ENCODE measurements around the gene TAP1. TPM values are rescaled to one million over a fixed set of nuclear protein-coding genes. Genes with fewer than 3 reads are reported as not detected.
"Not testable (repeated sequence)": the region's sequence is repeated elsewhere in the genome, so short reads cannot be mapped to it uniquely, and the experiment has no call there.

TAP1 gene
- total and polyA plus RNA-seq, 4 donors, result 15.3 to 21.3 (median 20.2) TPM

DNA sequence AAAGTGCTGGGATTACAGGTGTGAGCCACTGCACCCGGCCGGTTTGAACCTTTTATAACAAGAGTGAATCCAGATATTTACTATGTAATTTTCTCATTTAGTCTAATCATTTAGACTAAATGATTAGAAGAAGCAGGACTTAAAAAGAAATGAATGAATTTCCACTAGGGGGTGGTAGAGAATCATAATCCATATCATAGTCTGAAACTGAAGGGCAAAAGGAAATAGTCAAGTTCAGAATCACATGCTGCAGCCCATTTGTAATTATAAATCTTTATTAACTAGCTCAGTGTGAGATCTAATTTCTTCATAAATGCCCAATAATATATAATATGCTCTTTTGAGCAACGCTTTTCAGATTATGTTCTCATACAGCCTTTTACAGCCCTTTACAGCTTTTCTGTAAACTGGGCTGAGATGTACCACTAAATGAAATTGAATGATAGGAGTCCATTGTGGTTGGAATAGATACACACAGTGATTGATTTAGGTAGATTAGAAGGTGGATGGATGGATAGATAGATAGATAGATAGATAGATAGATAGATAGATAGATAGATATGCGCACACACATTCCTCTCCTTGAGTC, 32.3 kb upstream of the TAP1 start:
- no CpG with 5 or more reads among the region's 4 CpGs for WGBS (ENCODE audit: insufficient coverage)
- no peak overlapping the region for H3K4me3 ChIP-seq (ENCODE audit: low read depth, low read length)
- peaks cover 6% of the 10 kb centered on the region for H3K4me1 ChIP-seq (ENCODE audit: control insufficient read depth, insufficient read depth, low read length)
- peak; percentile 50 to 95 (median 71) for DNase-seq (ENCODE audit: low read depth in 4 of 6, low spot score in 6 of 6)
- H3K27ac ChIP-seq (ENCODE audit: low read depth, low read length), result no peak overlapping the region
- H3K9me3 ChIP-seq (ENCODE audit: control insufficient read depth, insufficient read depth, low read length), result no peaks in the 10 kb centered on the region
- peaks cover 6% of the 10 kb centered on the region for H3K27me3 ChIP-seq (ENCODE audit: control insufficient read depth, insufficient read depth, low read length)
- H3K36me3 ChIP-seq (ENCODE audit: control insufficient read depth, insufficient read depth, low read length), result no peaks in the 10 kb centered on the region

- 28% methylated on average over 5 of the region's 5 CpGs for WGBS (ENCODE audit: insufficient coverage)
- DNase-seq (ENCODE audit: low read depth in 4 of 6, low spot score in 6 of 6), result peak in 1 of 6 donors; percentile 11
- no peak overlapping the region for H3K4me3 ChIP-seq (ENCODE audit: low read depth, low read length)
These were observed 30.3 kb upstream of the TAP1 start for GRCh38 chr6:32883789-32884188.

DNA sequence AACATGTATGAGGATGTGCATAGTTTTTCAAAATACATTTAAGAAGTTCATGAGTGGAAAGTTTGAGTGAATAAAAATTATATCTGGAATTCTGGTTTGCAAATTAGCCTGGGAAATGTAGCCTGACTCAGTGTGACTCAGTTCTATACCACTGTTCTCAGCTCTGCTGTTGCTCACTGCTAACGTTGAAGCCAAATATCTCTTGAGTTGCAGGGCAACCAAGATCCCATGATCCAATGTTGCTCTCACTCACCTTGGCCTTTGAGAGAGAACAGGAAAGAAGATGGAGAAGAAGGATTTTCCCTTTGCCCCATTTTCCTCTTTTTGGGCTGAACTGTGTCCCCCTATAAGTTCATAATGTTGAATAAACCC, 29.4 kb upstream of the TAP1 start:
- no peak for DNase-seq (ENCODE audit: low read depth in 4 of 6, low spot score in 6 of 6)

More at GRCh38 chr6:32883789-32884188, 30.3 kb upstream of the TAP1 start:
- Histone ChIP-seq H3K27me3 (ENCODE audit: control insufficient read depth, insufficient read depth, low read length) (peaks cover 22% of the 10 kb centered on the region), H3K4me1 (ENCODE audit: control insufficient read depth, insufficient read depth, low read length) (peaks cover 11% of the 10 kb centered on the region), H3K9me3 (ENCODE audit: control insufficient read depth, insufficient read depth, low read length) (no peaks in the 10 kb centered on the region), H3K36me3 (ENCODE audit: control insufficient read depth, insufficient read depth, low read length) (no peaks in the 10 kb centered on the region), H3K27ac (ENCODE audit: low read depth, low read length) (no peak overlapping the region)

DNA sequence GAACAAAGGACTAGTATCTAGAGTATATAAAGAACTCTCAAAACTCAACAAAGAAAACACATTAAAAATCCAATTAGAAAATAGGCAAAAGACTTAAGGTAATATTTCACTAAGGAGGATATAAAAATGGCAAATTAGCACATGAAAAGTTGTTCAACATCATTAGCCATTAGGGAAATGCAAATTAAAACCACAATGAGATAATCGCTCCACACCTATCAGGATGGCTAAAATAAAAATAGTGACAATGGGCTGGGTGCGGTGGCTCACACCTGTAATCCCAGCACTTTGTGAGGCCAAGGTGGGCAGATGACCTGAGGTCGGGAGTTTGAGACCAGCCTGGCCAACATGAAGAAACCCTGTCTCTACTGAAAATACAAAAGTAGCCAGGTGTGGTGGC, 27.5 kb upstream of the TAP1 start:
- not testable (repeated sequence) for H3K9me3 ChIP-seq (ENCODE audit: control insufficient read depth, insufficient read depth, low read length); H3K36me3 ChIP-seq (ENCODE audit: control insufficient read depth, insufficient read depth, low read length); H3K4me3 ChIP-seq (ENCODE audit: low read depth, low read length); DNase-seq (ENCODE audit: low read depth in 4 of 6, low spot score in 6 of 6); H3K4me1 ChIP-seq (ENCODE audit: control insufficient read depth, insufficient read depth, low read length); H3K27ac ChIP-seq (ENCODE audit: low read depth, low read length)
- WGBS (ENCODE audit: insufficient coverage), result 100% methylated on average over 2 of the region's 3 CpGs
- peaks cover 24% of the 10 kb centered on the region for H3K27me3 ChIP-seq (ENCODE audit: control insufficient read depth, insufficient read depth, low read length)

More for the DNA sequence above, 29.4 kb upstream of the TAP1 start:
- H3K27ac ChIP-seq (ENCODE audit: low read depth, low read length), result no peak overlapping the region
- H3K27me3 ChIP-seq (ENCODE audit: control insufficient read depth, insufficient read depth, low read length), result peaks cover 22% of the 10 kb centered on the region
- H3K4me3 ChIP-seq (ENCODE audit: low read depth, low read length), result no peak overlapping the region
- peaks cover 11% of the 10 kb centered on the region for H3K4me1 ChIP-seq (ENCODE audit: control insufficient read depth, insufficient read depth, low read length)
- H3K9me3 ChIP-seq (ENCODE audit: control insufficient read depth, insufficient read depth, low read length), result no peaks in the 10 kb centered on the region
- WGBS (ENCODE audit: insufficient coverage), result no CpG with 5 or more reads among the region's 1 CpG
- no peaks in the 10 kb centered on the region for H3K36me3 ChIP-seq (ENCODE audit: control insufficient read depth, insufficient read depth, low read length)

DNA sequence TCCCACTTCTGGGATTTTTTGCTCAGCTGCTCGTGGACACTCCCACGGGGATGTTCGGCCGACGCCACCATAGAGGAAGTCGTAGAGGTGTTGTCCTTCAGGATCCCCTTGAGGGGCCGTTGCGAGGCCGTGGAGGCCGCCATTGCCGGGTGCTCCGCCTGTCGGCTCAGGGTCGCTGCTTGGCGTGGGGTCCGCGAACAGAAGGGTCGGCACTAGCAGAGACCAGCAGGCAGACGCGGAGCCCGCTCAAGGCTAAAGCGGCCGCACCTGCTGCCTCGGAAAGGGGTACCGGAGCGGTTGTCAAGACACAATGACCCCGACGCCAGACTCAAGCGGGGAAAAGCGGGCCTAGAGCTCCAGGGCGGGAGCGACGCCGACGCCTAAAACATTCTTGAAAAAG, 26.2 kb upstream of the TAP1 start:
- Histone ChIP-seq H3K9me3 (ENCODE audit: control insufficient read depth, insufficient read depth, low read length) (no peaks in the 10 kb centered on the region), H3K36me3 (ENCODE audit: control insufficient read depth, insufficient read depth, low read length) (no peaks in the 10 kb centered on the region), H3K4me3 (ENCODE audit: low read depth, low read length) (no peak overlapping the region), H3K27ac (ENCODE audit: low read depth, low read length) (no peak overlapping the region), H3K27me3 (ENCODE audit: control insufficient read depth, insufficient read depth, low read length) (peaks cover 24% of the 10 kb centered on the region), H3K4me1 (ENCODE audit: control insufficient read depth, insufficient read depth, low read length) (peaks cover 6% of the 10 kb centered on the region)
- WGBS (ENCODE audit: insufficient coverage), result 33% methylated on average over 31 of the region's 35 CpGs
- DNase-seq (ENCODE audit: low read depth in 4 of 6, low spot score in 6 of 6), result no peak

GRCh38 chr6:32876603-32877002, 23.1 kb upstream of the TAP1 start:
- peaks cover 6% of the 10 kb centered on the region for H3K4me1 ChIP-seq (ENCODE audit: control insufficient read depth, insufficient read depth, low read length)
- no CpG with 5 or more reads among the region's 2 CpGs for WGBS (ENCODE audit: insufficient coverage)
- peaks cover 24% of the 10 kb centered on the region for H3K27me3 ChIP-seq (ENCODE audit: control insufficient read depth, insufficient read depth, low read length)
- no peak for DNase-seq (ENCODE audit: low read depth in 4 of 6, low spot score in 6 of 6)
- no peaks in the 10 kb centered on the region for H3K9me3 ChIP-seq (ENCODE audit: control insufficient read depth, insufficient read depth, low read length)
- no peak overlapping the region for H3K4me3 ChIP-seq (ENCODE audit: low read depth, low read length)
- no peak overlapping the region for H3K27ac ChIP-seq (ENCODE audit: low read depth, low read length)
- H3K36me3 ChIP-seq (ENCODE audit: control insufficient read depth, insufficient read depth, low read length), result no peaks in the 10 kb centered on the region

GRCh38 chr6:32873947-32874346, 20.4 kb upstream of the TAP1 start:
- H3K27ac ChIP-seq (ENCODE audit: low read depth, low read length); H3K9me3 ChIP-seq (ENCODE audit: control insufficient read depth, insufficient read depth, low read length); H3K36me3 ChIP-seq (ENCODE audit: control insufficient read depth, insufficient read depth, low read length); DNase-seq (ENCODE audit: low read depth in 4 of 6, low spot score in 6 of 6); H3K4me1 ChIP-seq (ENCODE audit: control insufficient read depth, insufficient read depth, low read length); H3K4me3 ChIP-seq (ENCODE audit: low read depth, low read length): not testable (repeated sequence)
- H3K27me3 ChIP-seq (ENCODE audit: control insufficient read depth, insufficient read depth, low read length), result peaks cover 21% of the 10 kb centered on the region
- no CpG with 5 or more reads among the region's 1 CpG for WGBS (ENCODE audit: insufficient coverage)

DNA sequence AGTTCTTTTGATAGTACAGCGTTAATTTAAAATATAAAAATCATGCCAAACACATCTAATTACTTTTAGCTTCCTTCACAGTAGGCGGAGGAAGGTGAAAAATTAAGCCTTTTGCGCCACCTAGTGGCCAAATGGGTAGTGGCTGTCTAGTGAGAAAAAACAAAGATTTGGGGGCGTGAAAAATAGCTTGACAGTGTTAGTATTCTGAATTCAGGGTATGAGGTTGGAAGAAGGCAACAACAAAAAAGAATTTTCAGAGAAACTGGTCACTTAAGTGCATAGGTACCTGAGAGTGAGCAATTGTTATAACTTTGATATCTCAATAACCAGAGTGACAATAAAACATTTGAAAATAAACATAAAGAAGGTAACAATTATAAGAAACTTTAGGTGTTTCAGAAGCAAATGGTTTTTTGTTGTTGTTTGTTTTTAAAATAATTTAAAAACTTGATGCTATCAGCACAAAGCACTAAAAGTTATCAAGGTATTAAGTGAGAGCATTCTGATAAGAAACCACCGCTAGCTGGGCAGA, 14.8 kb upstream of the TAP1 start:
- Histone ChIP-seq H3K4me1 (ENCODE audit: control insufficient read depth, insufficient read depth, low read length) (no peaks in the 10 kb centered on the region), H3K9me3 (ENCODE audit: control insufficient read depth, insufficient read depth, low read length) (no peaks in the 10 kb centered on the region), H3K27me3 (ENCODE audit: control insufficient read depth, insufficient read depth, low read length) (peaks cover 37% of the 10 kb centered on the region), H3K36me3 (ENCODE audit: control insufficient read depth, insufficient read depth, low read length) (no peaks in the 10 kb centered on the region), H3K27ac (ENCODE audit: low read depth, low read length) (no peak overlapping the region), H3K4me3 (ENCODE audit: low read depth, low read length) (no peak overlapping the region)
- peak in 5 of 6 donors; percentile 77 to 94 (median 79) for DNase-seq (ENCODE audit: low read depth in 4 of 6, low spot score in 6 of 6)
- WGBS (ENCODE audit: insufficient coverage), result 0% methylated on average over 1 of the region's 5 CpGs

GRCh38 chr6:32867554-32868256, 14.2 kb upstream of the TAP1 start:
- H3K4me1 ChIP-seq (ENCODE audit: control insufficient read depth, insufficient read depth, low read length), result no peaks in the 10 kb centered on the region
- no peak overlapping the region for H3K4me3 ChIP-seq (ENCODE audit: low read depth, low read length)
- no peak for DNase-seq (ENCODE audit: low read depth in 4 of 6, low spot score in 6 of 6)
- no peaks in the 10 kb centered on the region for H3K36me3 ChIP-seq (ENCODE audit: control insufficient read depth, insufficient read depth, low read length)
- no peaks in the 10 kb centered on the region for H3K9me3 ChIP-seq (ENCODE audit: control insufficient read depth, insufficient read depth, low read length)
- no peak overlapping the region for H3K27ac ChIP-seq (ENCODE audit: low read depth, low read length)
- H3K27me3 ChIP-seq (ENCODE audit: control insufficient read depth, insufficient read depth, low read length), result peaks cover 37% of the 10 kb centered on the region
- WGBS (ENCODE audit: insufficient coverage), result 44% methylated on average over 3 of the region's 8 CpGs

- Histone ChIP-seq H3K27ac (ENCODE audit: low read depth, low read length) (no peak overlapping the region), H3K9me3 (ENCODE audit: control insufficient read depth, insufficient read depth, low read length) (no peaks in the 10 kb centered on the region), H3K36me3 (ENCODE audit: control insufficient read depth, insufficient read depth, low read length) (no peaks in the 10 kb centered on the region), H3K27me3 (ENCODE audit: control insufficient read depth, insufficient read depth, low read length) (peaks cover 37% of the 10 kb centered on the region), H3K4me3 (ENCODE audit: low read depth, low read length) (no peak overlapping the region), H3K4me1 (ENCODE audit: control insufficient read depth, insufficient read depth, low read length) (no peaks in the 10 kb centered on the region)
- DNase-seq (ENCODE audit: low read depth in 4 of 6, low spot score in 6 of 6), result no peak
- WGBS (ENCODE audit: insufficient coverage), result 77% methylated on average over 3 of the region's 3 CpGs
These were observed 13.5 kb upstream of the TAP1 start for GRCh38 chr6:32867022-32867477.

Data from spinal cord (tissue), 10 donors.